Gastroesophageal sphincter (tissue), 3 donors: Measurements from ENCODE around the gene PITX1.

Experiments used
- POLR2A ChIP-seq, 2 donors: fragments of 450-650 bp; IDR thresholded peaks; one replicate each; pipeline ENCODE4 v1.6.1; 2017; ENCODE audit warnings: antibody characterized with exemption in 2 of 2, mild to moderate bottlenecking in 2 of 2, moderate library complexity in 1 of 2
- POLR2AphosphoS5 ChIP-seq: sonication (generic); formaldehyde crosslinking; IDR thresholded peaks from one replicate; pipeline ENCODE4 v1.6.1; 2017; ENCODE audit warnings: antibody characterized with exemption
- TF ChIP-seq, protein P1 (sequence below), 4 experiments: fragments of 200-600 bp in 2 of 4; fragments of 450-650 bp in 2 of 4; sonication (generic) in 1 of 4; IDR thresholded peaks; one replicate each; pipeline ENCODE4 v1.5.1; 2017 to 2019; ENCODE audit warnings: antibody characterized with exemption in 4 of 4, mild to moderate bottlenecking in 2 of 4, moderate library complexity in 2 of 4

DNA sequence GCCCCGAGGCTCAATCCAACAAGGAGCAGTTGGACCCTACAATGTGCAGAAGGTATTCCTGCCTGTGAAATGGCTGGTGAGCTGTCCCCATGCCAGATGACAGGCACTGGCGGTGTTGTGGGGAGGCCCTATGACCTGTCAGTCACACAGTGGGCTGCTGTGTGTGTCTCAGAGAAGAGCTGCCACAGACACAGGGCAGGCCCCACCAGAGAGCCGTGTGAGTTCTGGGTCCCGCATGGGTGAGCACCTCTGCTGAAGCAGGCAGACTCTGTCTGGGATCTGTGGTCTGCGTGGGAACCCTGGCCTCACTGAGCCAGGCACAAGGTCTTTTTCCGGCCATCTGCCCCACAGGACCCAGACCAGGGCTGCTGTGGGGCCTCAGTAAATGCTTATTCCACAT lies 37.3 kb upstream of the PITX1 start:
- TF ChIP-seq, protein P1, sequence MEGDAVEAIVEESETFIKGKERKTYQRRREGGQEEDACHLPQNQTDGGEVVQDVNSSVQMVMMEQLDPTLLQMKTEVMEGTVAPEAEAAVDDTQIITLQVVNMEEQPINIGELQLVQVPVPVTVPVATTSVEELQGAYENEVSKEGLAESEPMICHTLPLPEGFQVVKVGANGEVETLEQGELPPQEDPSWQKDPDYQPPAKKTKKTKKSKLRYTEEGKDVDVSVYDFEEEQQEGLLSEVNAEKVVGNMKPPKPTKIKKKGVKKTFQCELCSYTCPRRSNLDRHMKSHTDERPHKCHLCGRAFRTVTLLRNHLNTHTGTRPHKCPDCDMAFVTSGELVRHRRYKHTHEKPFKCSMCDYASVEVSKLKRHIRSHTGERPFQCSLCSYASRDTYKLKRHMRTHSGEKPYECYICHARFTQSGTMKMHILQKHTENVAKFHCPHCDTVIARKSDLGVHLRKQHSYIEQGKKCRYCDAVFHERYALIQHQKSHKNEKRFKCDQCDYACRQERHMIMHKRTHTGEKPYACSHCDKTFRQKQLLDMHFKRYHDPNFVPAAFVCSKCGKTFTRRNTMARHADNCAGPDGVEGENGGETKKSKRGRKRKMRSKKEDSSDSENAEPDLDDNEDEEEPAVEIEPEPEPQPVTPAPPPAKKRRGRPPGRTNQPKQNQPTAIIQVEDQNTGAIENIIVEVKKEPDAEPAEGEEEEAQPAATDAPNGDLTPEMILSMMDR (IDR thresholded peaks at IDR 0.05) = no peak
- TF ChIP-seq POLR2A (IDR thresholded peaks at IDR 0.05) = no peak
- no peak for TF ChIP-seq POLR2AphosphoS5
